GM12878 (cell line): ENCODE measurements around the gene COMMD1. TPM values are rescaled to one million over a fixed set of nuclear protein-coding genes. Genes with fewer than 3 reads are reported as not detected.

ENCODE experiments used
- NFIC ChIP-seq: IDR thresholded peaks from 2 replicates; pipeline ENCODE4 v1.6.1; 2012; ENCODE audit warnings: low read depth, mild to moderate bottlenecking, inconsistent platforms, low read length, moderate library complexity
- NKRF ChIP-seq: fragments of 450-650 bp; conservative IDR thresholded peaks from 2 replicates; pipeline ENCODE4 v1.6.1; 2017; ENCODE audit warnings: mild to moderate bottlenecking, moderate library complexity
- PRDM15 ChIP-seq: fragments of 450-650 bp; formaldehyde crosslinking; IDR thresholded peaks from 2 replicates; pipeline ENCODE4 v1.4.0; 2020; ENCODE audit warnings: mild to moderate bottlenecking, moderate library complexity
- SMAD1 ChIP-seq: fragments of 450-650 bp; IDR thresholded peaks from 2 replicates; pipeline ENCODE4 v1.6.1; 2018; ENCODE audit warnings: mild to moderate bottlenecking, low read depth; ENCODE audit not compliant: partially characterized antibody
- polyA plus RNA-seq, 11 experiments: library from polyadenylated mRNA; depleted of rRNA in 4 of 11; unstranded in 6 of 11; stranded (reverse) in 5 of 11; fragments of >200 nt; fragmentation: Nextera tagmentation in 4 of 11; fragmentation: Illumina TruSeq in 1 of 11; extraction: Ambion mirVana in 4 of 11; extraction: Trizol in 1 of 11; gene quantifications; 1 replicate in 1 of 11; 2 replicates in 10 of 11; pipeline versions ENCODE4 v1.2.1 to v1.2.3, GENCODE V29; 2011 to 2016; ENCODE audit warnings: inconsistent platforms in 2 of 11, missing spikeins in 2 of 11, low read depth in 1 of 11
- total RNA-seq, 4 experiments: library from RNA; depleted of rRNA in 3 of 4; stranded (reverse); fragments of >200 nt in 3 of 4; fragmentation: Illumina TruSeq in 1 of 4; extraction: Trizol in 1 of 4; gene quantifications; 2 replicates each; pipeline versions ENCODE4 v1.2.1 to v1.2.3, GENCODE V29; 2013 to 2021

Gene COMMD1
- total and polyA plus RNA-seq, 10 of the 15 experiments (the other 5 are each of a cell fraction or from before 2014, with no cell fraction given): 39.7 to 210 (median 53.7) TPM

- no peak for TF ChIP-seq PRDM15 (CRISPR knock-in tag)
- no peak for TF ChIP-seq SMAD1
- no peak for TF ChIP-seq NFIC
- TF ChIP-seq NKRF: no peak
These were observed 165.7 kb downstream of the COMMD1 start (continued) for GRCh38 chr2:62071126-62071598.
